HEK293 (cell line): ENCODE data around the gene MYL6B.

Experiments
- CTCF ChIA-PET: fragments of 350-600 bp; formaldehyde crosslinking; extraction: SDS; loops from one replicate; lab custom pipeline; 2021; ENCODE audit warnings: antibody characterized with exemption; lab: Yijun Ruan, JAX
- POLR2A ChIA-PET: fragments of 300-600 bp; formaldehyde crosslinking; extraction: SDS; loops from one replicate; lab custom pipeline; 2020; ENCODE audit warnings: antibody characterized with exemption, inconsistent platforms; lab: Yijun Ruan, JAX
- H3K27ac ChIP-seq: fragments of 200-500 bp; sonication (Bioruptor generic); 2 replicates; pipeline ENCODE4 v1.5.1; 2014; ENCODE audit warnings: low read depth, low read length, control low read depth, inconsistent platforms; ENCODE audit errors: extremely low read depth
- H3K36me3 ChIP-seq, 2 experiments: fragments of 200-500 bp in 1 of 2; sonication (Bioruptor generic) in 1 of 2; 1 replicate in 1 of 2; 2 replicates in 1 of 2; pipeline ENCODE4 v1.5.1; 2014 to 2017; ENCODE audit warnings: inconsistent platforms in 2 of 2, low read length in 2 of 2; ENCODE audit not compliant: control insufficient read depth in 2 of 2, insufficient read depth in 1 of 2
- H3K4me1 ChIP-seq: fragments of 200-500 bp; sonication (Bioruptor generic); 2 replicates; pipeline ENCODE4 v1.5.1; 2014; ENCODE audit warnings: mild to moderate bottlenecking, low read length, inconsistent platforms; ENCODE audit not compliant: control insufficient read depth, insufficient read depth
- H3K4me3 ChIP-seq: 2 replicates; pipeline ENCODE4 v1.5.1; 2011; ENCODE audit warnings: low read depth, mild to moderate bottlenecking, control low read depth, low read length, moderate library complexity
- H3K9me3 ChIP-seq: fragments of 200-500 bp; sonication (Bioruptor generic); 2 replicates; pipeline ENCODE4 v1.5.1; 2014; ENCODE audit warnings: low read depth, low read length, inconsistent platforms; ENCODE audit not compliant: control insufficient read depth, insufficient read depth
- AEBP2 ChIP-seq: fragments of 450-650 bp; formaldehyde crosslinking; IDR thresholded peaks from 2 replicates; pipeline ENCODE4 v1.5.1; 2016; ENCODE audit warnings: missing biosample characterization, missing genetic modification characterization, borderline replicate concordance
- GLIS2 ChIP-seq: fragments of 450-650 bp; formaldehyde crosslinking; IDR thresholded peaks from 2 replicates; pipeline ENCODE4 v1.5.1; 2016; ENCODE audit warnings: missing biosample characterization, missing genetic modification characterization
- HOXC10 ChIP-seq: sonication (generic); formaldehyde crosslinking; IDR thresholded peaks from 2 replicates; pipeline ENCODE4 v1.8.1; 2023; ENCODE audit warnings: mild to moderate bottlenecking, missing genetic modification reagents
- HOXD13 ChIP-seq: sonication (generic); formaldehyde crosslinking; IDR thresholded peaks from 2 replicates; pipeline ENCODE4 v1.8.0; 2022; ENCODE audit warnings: missing genetic modification reagents, borderline replicate concordance
- IKZF3 ChIP-seq: fragments of 450-650 bp; IDR thresholded peaks from 2 replicates; pipeline ENCODE4 v1.5.0; 2018; ENCODE audit warnings: missing biosample characterization, mild to moderate bottlenecking, missing genetic modification characterization, moderate library complexity
- KLF1 ChIP-seq: fragments of 450-650 bp; formaldehyde crosslinking; IDR thresholded peaks from 2 replicates; pipeline ENCODE4 v1.5.1; 2016; ENCODE audit warnings: missing biosample characterization, missing genetic modification characterization
- KLF10 ChIP-seq: fragments of 450-650 bp; IDR thresholded peaks from 2 replicates; pipeline ENCODE4 v1.5.1; 2018; ENCODE audit warnings: missing biosample characterization, mild to moderate bottlenecking, missing genetic modification characterization
- KLF16 ChIP-seq: fragments of 450-650 bp; formaldehyde crosslinking; IDR thresholded peaks from 2 replicates; pipeline ENCODE4 v1.5.1; 2017; ENCODE audit warnings: missing biosample characterization, missing genetic modification characterization
- KLF17 ChIP-seq: fragments of 450-650 bp; formaldehyde crosslinking; IDR thresholded peaks from 2 replicates; pipeline ENCODE4 v1.5.1; 2016; ENCODE audit warnings: missing biosample characterization, missing genetic modification characterization
- OSR2 ChIP-seq: fragments of 450-650 bp; formaldehyde crosslinking; IDR thresholded peaks from 2 replicates; pipeline ENCODE4 v1.5.1; 2016; ENCODE audit warnings: missing biosample characterization, missing genetic modification characterization
- PRDM10 ChIP-seq: fragments of 450-650 bp; formaldehyde crosslinking; IDR thresholded peaks from 2 replicates; pipeline ENCODE4 v1.5.1; 2016; ENCODE audit warnings: missing biosample characterization, missing genetic modification characterization
- SP2 ChIP-seq: fragments of 450-650 bp; formaldehyde crosslinking; IDR thresholded peaks from 2 replicates; pipeline ENCODE4 v1.5.1; 2016; ENCODE audit warnings: missing biosample characterization, missing genetic modification characterization
- SP3 ChIP-seq: fragments of 450-650 bp; formaldehyde crosslinking; IDR thresholded peaks from 2 replicates; pipeline ENCODE4 v1.5.1; 2016; ENCODE audit warnings: missing biosample characterization, missing genetic modification characterization
- SP7 ChIP-seq: fragments of 450-650 bp; formaldehyde crosslinking; IDR thresholded peaks from 2 replicates; pipeline ENCODE4 v1.5.1; 2016; ENCODE audit warnings: missing biosample characterization, missing genetic modification characterization
- ZBTB11 ChIP-seq: fragments of 450-650 bp; formaldehyde crosslinking; conservative IDR thresholded peaks from 2 replicates; pipeline ENCODE4 v1.5.1; 2016; ENCODE audit warnings: low read depth, missing biosample characterization, missing genetic modification characterization
- ZBTB26 ChIP-seq: fragments of 450-650 bp; formaldehyde crosslinking; optimal IDR thresholded peaks from 2 replicates; pipeline ENCODE3; 2016; ENCODE audit warnings: missing biosample characterization, mild to moderate bottlenecking, missing genetic modification characterization
- ZFHX2 ChIP-seq: fragments of 450-650 bp; formaldehyde crosslinking; conservative IDR thresholded peaks from 2 replicates; pipeline ENCODE4 v1.5.1; 2016; ENCODE audit warnings: missing biosample characterization, missing genetic modification characterization
- ZFP37 ChIP-seq: fragments of 450-650 bp; formaldehyde crosslinking; IDR thresholded peaks from 2 replicates; pipeline ENCODE4 v1.5.1; 2016; ENCODE audit warnings: missing biosample characterization, missing genetic modification characterization
- ZNF184 ChIP-seq: fragments of 450-650 bp; IDR thresholded peaks from 2 replicates; pipeline ENCODE4 v1.5.1; 2018; ENCODE audit warnings: missing biosample characterization, mild to moderate bottlenecking, missing genetic modification characterization
- ZNF335 ChIP-seq: fragments of 450-650 bp; formaldehyde crosslinking; conservative IDR thresholded peaks from 2 replicates; pipeline ENCODE4 v1.5.1; 2016; ENCODE audit warnings: missing biosample characterization, missing genetic modification characterization
- ZNF341 ChIP-seq: fragments of 450-650 bp; formaldehyde crosslinking; IDR thresholded peaks from 2 replicates; pipeline ENCODE4; 2016; ENCODE audit warnings: low read depth, missing biosample characterization, missing genetic modification characterization
- ZNF366 ChIP-seq: fragments of 450-650 bp; formaldehyde crosslinking; conservative IDR thresholded peaks from 2 replicates; pipeline ENCODE4 v1.5.1; 2016; ENCODE audit warnings: missing biosample characterization, missing genetic modification characterization
- ZNF549 ChIP-seq: fragments of 450-650 bp; IDR thresholded peaks from 2 replicates; pipeline ENCODE4 v1.5.1; 2018; ENCODE audit warnings: missing biosample characterization, missing genetic modification characterization, mild to moderate bottlenecking, inconsistent platforms, moderate library complexity
- ZNF621 ChIP-seq: fragments of 450-650 bp; formaldehyde crosslinking; IDR thresholded peaks from 2 replicates; pipeline ENCODE4 v1.5.1; 2017; ENCODE audit warnings: missing biosample characterization, missing genetic modification characterization
- ZNF626 ChIP-seq: fragments of 450-650 bp; sonication (Bioruptor Pico); formaldehyde crosslinking; IDR thresholded peaks from 2 replicates; pipeline ENCODE4 v1.5.1; 2018; ENCODE audit warnings: missing biosample characterization, missing genetic modification characterization, inconsistent platforms
- ZNF777 ChIP-seq: fragments of 450-650 bp; formaldehyde crosslinking; IDR thresholded peaks from 2 replicates; pipeline ENCODE4 v1.5.1; 2017; ENCODE audit warnings: missing biosample characterization, missing genetic modification characterization, borderline replicate concordance
- ZSCAN30 ChIP-seq: fragments of 450-650 bp; IDR thresholded peaks from 2 replicates; pipeline ENCODE4 v1.5.1; 2018; ENCODE audit warnings: missing biosample characterization, mild to moderate bottlenecking, missing genetic modification characterization, moderate library complexity

MYL6B gene

GRCh38 chr12:56129206-56129941 is 23.0 kb upstream of the MYL6B start:
- peak overlapping the region; percentile 57; the same call in 1 of the 2 replicates for H3K27ac ChIP-seq
- POLR2A ChIA-PET: interaction anchor here (1.0 to 3.8 kb wide), 7 partner anchors 11 to 93 kb away, joined by 3 to 99 read pairs (median 27); partner anchors contain the start of genes MYL6, PA2G4, RNF41 and RPL41
- TF ChIP-seq ZSCAN30 (tag by site-specific recombination) (peak; percentile 100), ZFP37 (tag by site-specific recombination) (no peak), SP2 (tag by site-specific recombination) (peak; percentile 75), ZNF626 (tag by site-specific recombination) (no peak), HOXC10 (CRISPR knock-in tag) (no peak), ZNF777 (tag by site-specific recombination) (no peak), ZBTB11 (tag by site-specific recombination) (peak; percentile 69), IKZF3 (tag by site-specific recombination) (no peak), HOXD13 (no peak), ZNF621 (tag by site-specific recombination) (no peak), KLF17 (tag by site-specific recombination) (peak; percentile 59; the same call in 1 of the 2 replicates), ZNF366 (peak; percentile 73), ZNF341 (tag by site-specific recombination) (peak; percentile 88), SP3 (tag by site-specific recombination) (peak; percentile 59), GLIS2 (tag by site-specific recombination) (peak; percentile 75), SP7 (tag by site-specific recombination) (0 out of 2 replicates have a peak, but pooled peaks have one; percentile 29), KLF1 (tag by site-specific recombination) (peak; percentile 91), ZNF184 (tag by site-specific recombination) (no peak; the same call in 1 of the 2 replicates), ZNF335 (peak; percentile 63), KLF16 (tag by site-specific recombination) (no peak; the same call in 1 of the 2 replicates), ZBTB26 (tag by site-specific recombination) (peak; percentile 59), ZFHX2 (tag by site-specific recombination) (peak; percentile 92), ZNF549 (no peak), PRDM10 (peak; percentile 83), KLF10 (tag by site-specific recombination) (peak; percentile 93), AEBP2 (tag by site-specific recombination) (no peak), OSR2 (tag by site-specific recombination) (peak; percentile 51)

More at GRCh38 chr12:56129206-56129941, 23.0 kb upstream of the MYL6B start:
- Histone ChIP-seq H3K36me3 (peaks cover 15 to 43% of the 10 kb centered on the region in 2 experiments; a peak in 2 of 3 replicates), H3K9me3 (no peaks in the 10 kb centered on the region), H3K4me3 (peak overlapping the region; percentile 80), H3K4me1 (peaks cover 9% of the 10 kb centered on the region)
- CTCF ChIA-PET: interaction anchor here (1.0 to 6.8 kb wide), 6 partner anchors 11 to 129 kb away, joined by 3 to 65 read pairs (median 12); partner anchors contain the start of genes MYL6, SMARCC2 and ZC3H10
